Lung (tissue), 12 donors: ENCODE data around the gene EHMT1. TPM values are rescaled to one million over a fixed set of nuclear protein-coding genes. Genes with fewer than 3 reads are reported as not detected.

Experiments
- ATAC-seq: fragments of 200-7000 bp; cut with Tn5 transposase; one replicate; pipeline ENCODE4 v1.9.1; 2020; ENCODE audit warnings: moderate number of reproducible peaks; ENCODE audit not compliant: insufficient read depth, low FRiP score
- DNase-seq, 3 donors: peaks; one replicate each; pipeline ENCODE4 v3.0.0-alpha.2; 2013 to 2017
- H3K27ac ChIP-seq, 2 donors: one replicate each; pipeline ENCODE4 v1.5.1; 2013; ENCODE audit warnings: mild to moderate bottlenecking in 2 of 2, moderate library complexity in 2 of 2, control low read depth in 1 of 2, inconsistent platforms in 1 of 2, low read depth in 1 of 2, low read length in 1 of 2
- H3K27me3 ChIP-seq, 3 donors: one replicate each; pipeline ENCODE4 v1.5.1; 2013; ENCODE audit warnings: low read length in 2 of 3; ENCODE audit not compliant: control insufficient read depth in 3 of 3, insufficient read depth in 3 of 3
- H3K36me3 ChIP-seq, 4 donors: one replicate each; pipeline ENCODE4 v1.5.1; 2013; ENCODE audit warnings: low read length in 4 of 4, mild to moderate bottlenecking in 1 of 4, moderate library complexity in 1 of 4; ENCODE audit not compliant: control insufficient read depth in 4 of 4, insufficient read depth in 4 of 4
- H3K4me1 ChIP-seq, 5 donors: one replicate each; pipeline ENCODE4 v1.5.1; 2013; ENCODE audit warnings: low read length in 5 of 5, mild to moderate bottlenecking in 2 of 5, moderate library complexity in 1 of 5; ENCODE audit not compliant: control insufficient read depth in 5 of 5, insufficient read depth in 5 of 5
- H3K4me3 ChIP-seq: one replicate; pipeline ENCODE4 v1.5.1; 2013; ENCODE audit warnings: mild to moderate bottlenecking, control low read depth, moderate library complexity
- H3K9ac ChIP-seq, 2 donors: one replicate each; pipeline ENCODE4 v1.5.1; 2013; ENCODE audit warnings: low read length in 2 of 2, control low read depth in 1 of 2; ENCODE audit not compliant: insufficient read depth in 1 of 2
- H3K9me3 ChIP-seq, 4 donors: one replicate each; pipeline ENCODE4 v1.5.1; 2013; ENCODE audit warnings: low read length in 3 of 4, mild to moderate bottlenecking in 1 of 4, moderate library complexity in 1 of 4; ENCODE audit not compliant: control insufficient read depth in 4 of 4, insufficient read depth in 3 of 4
- CTCF ChIP-seq: IDR thresholded peaks from 2 replicates; pipeline ENCODE4 v1.5.1; 2012; ENCODE audit warnings: mild to moderate bottlenecking; ENCODE audit errors: control extremely low read depth, extremely low read depth
- WGBS, 2 donors: extraction: QIAGEN DNeasy Blood & Tissue Kit; methylation state at CpG; one replicate each; pipeline ENCODE4 v1.1.7; 2013; 5-methylcytosine and 5-hydroxymethylcytosine counted together
- polyA plus RNA-seq, 2 donors: library from polyadenylated mRNA; stranded (reverse); fragments of 200-250 nt; gene quantifications; one replicate each; pipeline ENCODE4 v1.2.1, GENCODE V29; 2013
- total RNA-seq, 2 donors: library from RNA; depleted of rRNA in 1 of 2; stranded (reverse); fragments of >200 nt in 1 of 2; gene quantifications; one replicate each; pipeline ENCODE4 v1.2.1, GENCODE V29; 2014 to 2021
- donor health status: control.
- donor health status: control.
- donor health status: Bipolar disorder and iron deficiency.
- donor health status: healthy.
- donor health status: DM: yes; HTN: yes; CAD: no.

The EHMT1 gene
- total and polyA plus RNA-seq, 4 donors: 32.2 to 91.5 (median 58.1) TPM

GRCh38 chr9:137875354-137875753 lies 256.5 kb downstream of the EHMT1 start:
- no peak for ATAC-seq
- no peak for TF ChIP-seq CTCF
- Histone ChIP-seq H3K36me3 (no peaks in the 10 kb centered on the region), H3K4me1 (peaks cover 0 to 9% (median 0%) of the 10 kb centered on the region in 5 donors), H3K27ac (no peak overlapping the region), H3K9ac (no peak overlapping the region), H3K27me3 (peaks cover 11 to 23% (median 17%) of the 10 kb centered on the region in 3 donors), H3K9me3 (peaks cover 0 to 17% (median 0%) of the 10 kb centered on the region in 4 donors), H3K4me3 (no peak overlapping the region)
- no peak for DNase-seq
- WGBS, 2 donors: 78 to 80% methylated on average over 14 of the region's 14 CpGs

GRCh38 chr9:137875846-137876245 lies 257.0 kb downstream of the EHMT1 start:
- DNase-seq: no peak

GRCh38 chr9:137876269-137876668 lies 257.5 kb downstream of the EHMT1 start:
- no peak for DNase-seq
- Histone ChIP-seq H3K27ac (no peak overlapping the region), H3K4me3 (no peak overlapping the region), H3K27me3 (peaks cover 11 to 23% (median 17%) of the 10 kb centered on the region in 3 donors), H3K9me3 (peaks cover 0 to 17% (median 0%) of the 10 kb centered on the region in 4 donors), H3K36me3 (no peaks in the 10 kb centered on the region), H3K9ac (no peak overlapping the region), H3K4me1 (peaks cover 0 to 9% (median 0%) of the 10 kb centered on the region in 5 donors)
- ATAC-seq: no peak
- WGBS, 2 donors: 79 to 90% methylated on average over 8 of the region's 8 CpGs
- TF ChIP-seq CTCF: no peak

More at GRCh38 chr9:137875846-137876245, 257.0 kb downstream of the EHMT1 start:
- Histone ChIP-seq H3K4me1 (peaks cover 0 to 9% (median 0%) of the 10 kb centered on the region in 5 donors), H3K9ac (no peak overlapping the region), H3K4me3 (no peak overlapping the region), H3K27ac (no peak overlapping the region), H3K36me3 (no peaks in the 10 kb centered on the region), H3K27me3 (peaks cover 11 to 23% (median 17%) of the 10 kb centered on the region in 3 donors), H3K9me3 (peaks cover 0 to 17% (median 0%) of the 10 kb centered on the region in 4 donors)
- no peak for TF ChIP-seq CTCF
- ATAC-seq: no peak
- WGBS, 2 donors: 79 to 90% methylated on average over 10 of the region's 10 CpGs
